Measurements from ENCODE around the gene RNASE7.
A peak's percentile ranks its signal among the peaks of the same experiment; 100 is the strongest.

DNA sequence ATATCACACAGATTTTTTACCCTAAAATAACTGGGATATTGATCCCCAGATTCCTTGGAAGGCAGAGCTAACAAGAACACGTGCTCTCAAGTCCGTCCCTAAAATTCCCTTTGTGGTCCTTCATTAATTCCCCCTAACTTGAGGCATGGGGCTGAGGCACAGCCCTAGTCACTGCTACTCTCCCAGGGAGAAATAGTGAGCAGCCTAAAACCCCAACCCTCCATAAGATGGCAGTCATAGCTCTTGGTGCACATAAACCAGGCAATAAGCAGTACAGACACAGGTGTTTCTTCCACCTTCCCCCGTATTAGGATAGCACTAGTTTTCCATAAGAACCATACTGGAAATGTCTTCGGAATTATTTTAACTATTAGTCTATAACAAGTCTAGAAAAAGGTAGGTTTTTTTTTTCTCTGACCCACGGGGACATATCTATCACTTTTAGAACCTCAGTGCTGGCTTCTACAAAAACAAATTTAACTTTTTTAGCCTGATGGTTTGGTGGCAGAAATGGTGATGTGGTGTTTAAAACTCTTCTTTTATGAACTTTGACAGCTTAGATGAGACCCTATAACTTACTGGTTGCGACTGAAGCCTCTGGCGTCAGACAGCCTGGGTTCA is 24.8 kb downstream of the RNASE7 start:
- TF ChIP-seq, protein P1, sequence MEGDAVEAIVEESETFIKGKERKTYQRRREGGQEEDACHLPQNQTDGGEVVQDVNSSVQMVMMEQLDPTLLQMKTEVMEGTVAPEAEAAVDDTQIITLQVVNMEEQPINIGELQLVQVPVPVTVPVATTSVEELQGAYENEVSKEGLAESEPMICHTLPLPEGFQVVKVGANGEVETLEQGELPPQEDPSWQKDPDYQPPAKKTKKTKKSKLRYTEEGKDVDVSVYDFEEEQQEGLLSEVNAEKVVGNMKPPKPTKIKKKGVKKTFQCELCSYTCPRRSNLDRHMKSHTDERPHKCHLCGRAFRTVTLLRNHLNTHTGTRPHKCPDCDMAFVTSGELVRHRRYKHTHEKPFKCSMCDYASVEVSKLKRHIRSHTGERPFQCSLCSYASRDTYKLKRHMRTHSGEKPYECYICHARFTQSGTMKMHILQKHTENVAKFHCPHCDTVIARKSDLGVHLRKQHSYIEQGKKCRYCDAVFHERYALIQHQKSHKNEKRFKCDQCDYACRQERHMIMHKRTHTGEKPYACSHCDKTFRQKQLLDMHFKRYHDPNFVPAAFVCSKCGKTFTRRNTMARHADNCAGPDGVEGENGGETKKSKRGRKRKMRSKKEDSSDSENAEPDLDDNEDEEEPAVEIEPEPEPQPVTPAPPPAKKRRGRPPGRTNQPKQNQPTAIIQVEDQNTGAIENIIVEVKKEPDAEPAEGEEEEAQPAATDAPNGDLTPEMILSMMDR (conservative IDR thresholded peaks at IDR 0.05 in 1 of 2, IDR thresholded peaks at IDR 0.05 in 1 of 2; ENCODE audit: extremely low read depth in 1 of 2, insufficient read depth in 1 of 2, low read depth in 1 of 2, low read length in 2 of 2), result peak; percentile 25 to 64
- TF ChIP-seq EZH2 (IDR thresholded peaks at IDR 0.05; ENCODE audit: borderline replicate concordance, low read length), result no peak
